Mesenchymal stem cell (in vitro differentiated cells and primary cell): ENCODE results near the gene NQO1.

ENCODE experiments used
- DNase-seq: peaks from one replicate; pipeline ENCODE4 v3.0.0-alpha.2; 2013
- H2AFZ ChIP-seq: one replicate; pipeline ENCODE4 v1.6.1; 2013; ENCODE audit warnings: low read depth, mild to moderate bottlenecking, control low read depth, inconsistent platforms, low read length, moderate library complexity
- H2AK5ac ChIP-seq: 2 replicates; pipeline ENCODE4 v1.6.1; 2013; ENCODE audit warnings: low read length, moderate library complexity, mild to moderate bottlenecking, inconsistent platforms; ENCODE audit not compliant: severe bottlenecking
- H2BK120ac ChIP-seq: one replicate; pipeline ENCODE4 v1.6.1; 2013; ENCODE audit warnings: low read depth, mild to moderate bottlenecking, inconsistent platforms, low read length, moderate library complexity
- H2BK12ac ChIP-seq, 2 experiments: one replicate each; pipeline ENCODE4 v1.6.1; 2013; ENCODE audit warnings: inconsistent platforms in 2 of 2, low read length in 2 of 2, mild to moderate bottlenecking in 2 of 2, moderate library complexity in 2 of 2, control low read depth in 1 of 2
- H2BK15ac ChIP-seq: one replicate; pipeline ENCODE4 v1.6.1; 2013; ENCODE audit warnings: mild to moderate bottlenecking, low read depth, inconsistent platforms; ENCODE audit not compliant: poor library complexity, severe bottlenecking
- H2BK5ac ChIP-seq: 2 replicates; pipeline ENCODE4 v1.6.1; 2013; ENCODE audit warnings: low read depth, mild to moderate bottlenecking, low read length, control low read depth, inconsistent platforms; ENCODE audit not compliant: poor library complexity, severe bottlenecking
- H3K14ac ChIP-seq, 2 experiments: one replicate each; pipeline ENCODE4 v1.6.1; 2013; ENCODE audit warnings: inconsistent platforms in 2 of 2, low read length in 2 of 2, control low read depth in 1 of 2, mild to moderate bottlenecking in 1 of 2, moderate library complexity in 1 of 2
- H3K18ac ChIP-seq, 2 experiments: one replicate each; pipeline ENCODE4 v1.6.1; 2013; ENCODE audit warnings: inconsistent platforms in 2 of 2, low read length in 2 of 2, control low read depth in 1 of 2, low read depth in 1 of 2, mild to moderate bottlenecking in 1 of 2
- H3K23ac ChIP-seq, 2 experiments: one replicate each; pipeline ENCODE4 v1.6.1; 2013; ENCODE audit warnings: inconsistent platforms in 2 of 2, low read length in 2 of 2, mild to moderate bottlenecking in 2 of 2, moderate library complexity in 2 of 2, control low read depth in 1 of 2
- H3K27ac ChIP-seq: 2 replicates; pipeline ENCODE4 v1.5.1; 2013; ENCODE audit warnings: mild to moderate bottlenecking, moderate library complexity, low read length, control low read depth, inconsistent platforms; ENCODE audit not compliant: poor library complexity, severe bottlenecking
- H3K27me3 ChIP-seq, 2 experiments: 2 replicates each; pipeline versions ENCODE4 v1.6.1 to v1.7.0; 2013; ENCODE audit warnings: low read length in 2 of 2, mild to moderate bottlenecking in 2 of 2, moderate library complexity in 2 of 2, control low read depth in 1 of 2, inconsistent platforms in 1 of 2; ENCODE audit not compliant: control insufficient read depth in 1 of 2, insufficient read depth in 1 of 2
- H3K36me3 ChIP-seq, 2 experiments: 2 replicates each; pipeline versions ENCODE4 v1.6.1 to v1.7.0; 2013; ENCODE audit warnings: low read length in 2 of 2, control low read depth in 1 of 2, inconsistent platforms in 1 of 2, low read depth in 1 of 2, mild to moderate bottlenecking in 1 of 2; ENCODE audit not compliant: insufficient read depth in 2 of 2, control insufficient read depth in 1 of 2
- H3K4ac ChIP-seq, 2 experiments: one replicate each; pipeline ENCODE4 v1.6.1; 2013; ENCODE audit warnings: inconsistent platforms in 2 of 2, low read length in 2 of 2, mild to moderate bottlenecking in 2 of 2, moderate library complexity in 2 of 2, control low read depth in 1 of 2, low read depth in 1 of 2
- H3K4me1 ChIP-seq: 2 replicates; pipeline ENCODE4 v1.6.1; 2013; ENCODE audit warnings: low read depth, low read length, control low read depth; ENCODE audit not compliant: control insufficient read depth, insufficient read depth
- H3K4me2 ChIP-seq: 2 replicates; pipeline ENCODE4 v1.6.1; 2013; ENCODE audit warnings: low read length, mild to moderate bottlenecking, inconsistent platforms; ENCODE audit not compliant: poor library complexity, severe bottlenecking
- H3K4me3 ChIP-seq, 2 experiments: 2 replicates each; pipeline versions ENCODE4 v1.5.1 to v1.7.0; 2013; ENCODE audit warnings: low read length in 2 of 2, mild to moderate bottlenecking in 2 of 2, control low read depth in 1 of 2, low read depth in 1 of 2; ENCODE audit not compliant: insufficient read depth in 1 of 2
- H3K79me1 ChIP-seq: replicated peaks from 2 replicates; pipeline ENCODE4 v1.6.1; 2013; ENCODE audit warnings: mild to moderate bottlenecking, control low read depth, low read length, inconsistent platforms; ENCODE audit not compliant: poor library complexity, severe bottlenecking
- H3K9ac ChIP-seq: 2 replicates; pipeline ENCODE4 v1.7.0; 2013; ENCODE audit warnings: mild to moderate bottlenecking, low read length, moderate library complexity
- H3K9me3 ChIP-seq: 2 replicates; pipeline ENCODE4 v1.7.0; 2013; ENCODE audit warnings: mild to moderate bottlenecking, low read length; ENCODE audit not compliant: control insufficient read depth
- H4K8ac ChIP-seq: one replicate; pipeline ENCODE4 v1.6.1; 2013; ENCODE audit warnings: inconsistent platforms, mild to moderate bottlenecking, low read length, moderate library complexity
- H4K91ac ChIP-seq: one replicate; pipeline ENCODE4 v1.6.1; 2013; ENCODE audit warnings: mild to moderate bottlenecking, low read length, inconsistent platforms
- WGBS: methylation state at CpG from one replicate; pipeline ENCODE4 v1.1.7; 2013; ENCODE audit warnings: mixed read lengths; 5-methylcytosine and 5-hydroxymethylcytosine counted together

The NQO1 gene

GRCh38 chr16:69721441-69721957 lies 4.9 kb downstream of the NQO1 start:
- H3K4me3 ChIP-seq, result no peak overlapping the region
- no peak overlapping the region for H2AK5ac ChIP-seq
- H3K18ac ChIP-seq, result no peak overlapping the region
- no peak overlapping the region for H2AFZ ChIP-seq
- H3K27me3 ChIP-seq, result no peaks in the 10 kb centered on the region
- H3K9ac ChIP-seq, result no peak overlapping the region
- peaks cover 2% of the 10 kb centered on the region for H3K4me1 ChIP-seq
- no peak overlapping the region for H3K4ac ChIP-seq
- H4K8ac ChIP-seq, result no peak overlapping the region
- no peak overlapping the region for H2BK12ac ChIP-seq
- no peaks in the 10 kb centered on the region for H3K9me3 ChIP-seq
- WGBS, result 97% methylated on average over 6 of the region's 6 CpGs
- DNase-seq, result no peak
- H2BK5ac ChIP-seq, result no peak overlapping the region
- no peak overlapping the region for H4K91ac ChIP-seq
- peaks cover 13% of the 10 kb centered on the region for H3K79me1 ChIP-seq
- H3K36me3 ChIP-seq, result peaks cover 33 to 61% of the 10 kb centered on the region in 2 experiments
- no peak overlapping the region for H3K4me2 ChIP-seq
- no peak overlapping the region for H2BK15ac ChIP-seq
- H2BK120ac ChIP-seq, result no peak overlapping the region
- H3K14ac ChIP-seq, result no peak overlapping the region
- no peak overlapping the region for H3K23ac ChIP-seq
- no peak overlapping the region for H3K27ac ChIP-seq

- Histone ChIP-seq H2BK15ac (no peak overlapping the region), H3K4me1 (peaks cover 2% of the 10 kb centered on the region), H3K4me3 (no peak overlapping the region), H2AFZ (no peak overlapping the region), H2BK5ac (no peak overlapping the region), H3K36me3 (peaks cover 34 to 65% of the 10 kb centered on the region in 2 experiments), H3K23ac (no peak overlapping the region), H3K14ac (no peak overlapping the region), H3K18ac (no peak overlapping the region), H4K8ac (no peak overlapping the region), H4K91ac (no peak overlapping the region), H3K9me3 (no peaks in the 10 kb centered on the region), H3K4ac (no peak overlapping the region), H3K27me3 (no peaks in the 10 kb centered on the region), H2BK120ac (no peak overlapping the region), H3K27ac (no peak overlapping the region), H3K79me1 (peaks cover 13% of the 10 kb centered on the region), H2BK12ac (no peak overlapping the region), H2AK5ac (no peak overlapping the region), H3K4me2 (no peak overlapping the region), H3K9ac (no peak overlapping the region)
- WGBS, result 95% methylated on average over 9 of the region's 10 CpGs
- no peak for DNase-seq
Measured at GRCh38 chr16:69720822-69721430, 5.4 kb downstream of the NQO1 start.

- Histone ChIP-seq H2AK5ac (no peak overlapping the region), H3K79me1 (peaks cover 16% of the 10 kb centered on the region), H2BK120ac (no peak overlapping the region), H3K23ac (no peak overlapping the region), H3K36me3 (peaks cover 57 to 84% of the 10 kb centered on the region in 2 experiments), H3K18ac (no peak overlapping the region), H2BK12ac (no peak overlapping the region), H3K4me2 (no peak overlapping the region), H3K4me1 (peaks cover 2% of the 10 kb centered on the region), H4K8ac (peak overlapping the region; percentile 63), H2BK15ac (no peak overlapping the region), H3K27ac (no peak overlapping the region), H4K91ac (no peak overlapping the region), H2BK5ac (no peak overlapping the region), H3K14ac (no peak overlapping the region), H3K9me3 (no peaks in the 10 kb centered on the region), H2AFZ (no peak overlapping the region), H3K4ac (no peak overlapping the region), H3K9ac (no peak overlapping the region), H3K4me3 (no peak overlapping the region), H3K27me3 (no peaks in the 10 kb centered on the region)
- no peak for DNase-seq
- 98% methylated on average over 7 of the region's 10 CpGs for WGBS
Measured at GRCh38 chr16:69718111-69718764, 8.1 kb downstream of the NQO1 start.

- Histone ChIP-seq H3K4me2 (no peak overlapping the region), H4K8ac (no peak overlapping the region), H3K23ac (no peak overlapping the region), H3K9me3 (no peaks in the 10 kb centered on the region), H3K4ac (no peak overlapping the region), H2AFZ (no peak overlapping the region), H3K4me3 (no peak overlapping the region), H2BK120ac (no peak overlapping the region), H3K4me1 (peaks cover 2% of the 10 kb centered on the region), H3K36me3 (peaks cover 66 to 90% of the 10 kb centered on the region in 2 experiments), H2BK12ac (no peak overlapping the region), H2AK5ac (no peak overlapping the region), H3K14ac (no peak overlapping the region), H2BK15ac (no peak overlapping the region), H2BK5ac (no peak overlapping the region), H3K27me3 (no peaks in the 10 kb centered on the region), H3K27ac (no peak overlapping the region), H3K79me1 (peaks cover 18% of the 10 kb centered on the region), H3K9ac (no peak overlapping the region), H3K18ac (no peak overlapping the region), H4K91ac (no peak overlapping the region)
- WGBS, result 89% methylated on average over 6 of the region's 6 CpGs
- no peak for DNase-seq
Measured at GRCh38 chr16:69717066-69717465, 9.3 kb downstream of the NQO1 start.
